ENCODE data around the gene NUFIP2.

The NUFIP2 gene

GRCh38 chr17:29212681-29213121, 81.2 kb downstream of the NUFIP2 start:
- Histone ChIP-seq H3K27ac (no peak overlapping the region), H3K27me3 (no peaks in the 10 kb centered on the region), H3K36me3 (no peaks in the 10 kb centered on the region), H3K4me3 (no peak overlapping the region), H3K4me1 (no peaks in the 10 kb centered on the region), H3K9me3 (no peaks in the 10 kb centered on the region)
- DNase-seq: no peak
- intact Hi-C loops (cut with DNase I; ENCODE audit: low total_unique reads): no loop called here
- no peak for TF ChIP-seq CTCF (IDR thresholded peaks at IDR 0.05)

DNA sequence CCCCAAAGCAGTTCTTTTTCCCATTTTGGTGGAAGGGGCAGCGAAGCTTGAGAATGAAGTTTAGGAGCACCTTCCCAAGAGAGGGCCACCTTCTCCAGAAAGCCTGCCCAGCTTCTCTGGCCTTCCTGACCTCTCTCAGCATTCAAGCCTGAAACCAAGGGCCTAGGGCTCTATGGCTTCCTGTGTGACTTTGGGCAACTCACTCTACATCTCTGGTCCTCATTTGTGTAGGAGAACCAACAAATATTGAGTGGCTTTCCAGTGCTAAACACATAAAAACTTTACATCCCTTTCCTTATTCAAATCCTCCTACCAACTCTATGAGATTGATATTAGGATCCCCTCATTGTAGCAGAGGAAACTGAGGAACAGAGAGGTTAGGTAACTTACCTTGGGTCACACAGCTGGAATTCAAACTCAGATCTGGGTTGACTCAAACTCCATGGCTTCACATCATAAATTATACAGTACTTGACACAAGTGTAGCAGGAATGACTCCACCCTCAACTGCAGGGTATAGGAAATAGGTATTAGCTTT, 81.8 kb downstream of the NUFIP2 start:
- Histone ChIP-seq H3K27me3 (no peaks in the 10 kb centered on the region), H3K27ac (no peak overlapping the region), H3K4me1 (no peaks in the 10 kb centered on the region), H3K36me3 (no peaks in the 10 kb centered on the region), H3K4me3 (no peak overlapping the region), H3K9me3 (no peaks in the 10 kb centered on the region)
- no peak for TF ChIP-seq CTCF (IDR thresholded peaks at IDR 0.05)
- intact Hi-C loops (cut with DNase I; ENCODE audit: low total_unique reads): no loop called here
- no peak for DNase-seq

GRCh38 chr17:29210879-29211278, 83.1 kb downstream of the NUFIP2 start:
- no peak for TF ChIP-seq CTCF (IDR thresholded peaks at IDR 0.05)
- no peaks in the 10 kb centered on the region for H3K36me3 ChIP-seq
- no peak overlapping the region for H3K4me3 ChIP-seq
- H3K27me3 ChIP-seq: peaks cover 0 to 6% of the 10 kb centered on the region in 2 donors
- no peak overlapping the region for H3K27ac ChIP-seq
- no peaks in the 10 kb centered on the region for H3K9me3 ChIP-seq
- no peaks in the 10 kb centered on the region for H3K4me1 ChIP-seq
- intact Hi-C loops (cut with DNase I; ENCODE audit: low total_unique reads): no loop called here
- DNase-seq: no peak

GRCh38 chr17:29209073-29209472, 84.9 kb downstream of the NUFIP2 start:
- Histone ChIP-seq H3K36me3 (no peaks in the 10 kb centered on the region), H3K27me3 (peaks cover 0 to 6% of the 10 kb centered on the region in 2 donors), H3K4me1 (no peaks in the 10 kb centered on the region), H3K27ac (no peak overlapping the region), H3K4me3 (no peak overlapping the region), H3K9me3 (no peaks in the 10 kb centered on the region)
- intact Hi-C loops (cut with DNase I; ENCODE audit: low total_unique reads): no loop called here
- no peak for DNase-seq
- TF ChIP-seq CTCF (IDR thresholded peaks at IDR 0.05): no peak

DNA sequence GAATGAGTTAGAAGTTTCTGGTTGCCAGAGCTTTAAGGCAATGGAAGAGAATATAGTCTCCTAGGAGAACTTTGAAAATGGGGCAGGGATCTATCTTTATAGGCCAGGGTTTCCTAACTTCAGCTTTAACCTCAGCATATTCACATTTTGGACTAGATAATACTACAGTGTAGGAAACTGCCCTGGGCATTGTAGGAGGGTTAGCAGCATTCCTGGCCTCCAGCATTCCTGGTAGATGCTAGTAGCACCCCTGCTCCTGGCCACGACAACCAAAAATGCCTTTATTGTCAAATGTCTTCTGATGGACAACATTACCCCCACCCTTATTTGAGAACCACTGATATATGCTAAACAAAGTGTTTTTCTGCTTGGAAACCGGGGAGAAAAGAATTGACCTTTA, 86.0 kb downstream of the NUFIP2 start:
- Histone ChIP-seq H3K27ac (no peak overlapping the region), H3K9me3 (no peaks in the 10 kb centered on the region), H3K36me3 (no peaks in the 10 kb centered on the region), H3K4me3 (no peak overlapping the region), H3K4me1 (no peaks in the 10 kb centered on the region), H3K27me3 (peaks cover 0 to 6% of the 10 kb centered on the region in 2 donors)
- DNase-seq: no peak
- intact Hi-C loops (cut with DNase I; ENCODE audit: low total_unique reads): no loop called here
- TF ChIP-seq CTCF (IDR thresholded peaks at IDR 0.05): no peak
